DMS 273 (cell line): Measurements from ENCODE around the gene LIN28B.
A peak's percentile ranks its signal among the peaks of the same experiment; 100 is the strongest.

Source experiments
- DNase-seq: peaks from one replicate; lab custom pipeline; 2025; ENCODE audit not compliant: unreplicated experiment; lab: John Stamatoyannopoulos, UW

Gene LIN28B

DNA sequence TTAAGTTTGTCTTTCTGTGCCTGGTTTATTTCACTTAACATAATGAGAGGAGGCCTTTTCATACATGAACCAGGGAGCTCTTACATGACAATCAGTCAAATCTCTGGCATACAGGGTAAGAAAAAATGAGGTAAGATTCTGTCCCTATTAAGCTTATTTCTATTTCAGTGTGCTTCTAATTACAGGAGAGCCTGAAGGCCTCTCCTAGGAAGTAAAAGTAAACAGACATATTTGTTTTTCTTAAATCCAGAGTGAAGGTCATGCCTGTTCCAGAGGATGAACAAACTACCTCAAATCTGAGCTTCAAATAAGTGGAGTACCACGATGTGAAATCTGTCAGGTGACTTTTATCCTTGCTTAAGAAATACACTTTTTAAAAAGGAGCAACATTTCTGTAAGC lies 150.3 kb downstream of the LIN28B start:
- DNase-seq: no peak

DNA sequence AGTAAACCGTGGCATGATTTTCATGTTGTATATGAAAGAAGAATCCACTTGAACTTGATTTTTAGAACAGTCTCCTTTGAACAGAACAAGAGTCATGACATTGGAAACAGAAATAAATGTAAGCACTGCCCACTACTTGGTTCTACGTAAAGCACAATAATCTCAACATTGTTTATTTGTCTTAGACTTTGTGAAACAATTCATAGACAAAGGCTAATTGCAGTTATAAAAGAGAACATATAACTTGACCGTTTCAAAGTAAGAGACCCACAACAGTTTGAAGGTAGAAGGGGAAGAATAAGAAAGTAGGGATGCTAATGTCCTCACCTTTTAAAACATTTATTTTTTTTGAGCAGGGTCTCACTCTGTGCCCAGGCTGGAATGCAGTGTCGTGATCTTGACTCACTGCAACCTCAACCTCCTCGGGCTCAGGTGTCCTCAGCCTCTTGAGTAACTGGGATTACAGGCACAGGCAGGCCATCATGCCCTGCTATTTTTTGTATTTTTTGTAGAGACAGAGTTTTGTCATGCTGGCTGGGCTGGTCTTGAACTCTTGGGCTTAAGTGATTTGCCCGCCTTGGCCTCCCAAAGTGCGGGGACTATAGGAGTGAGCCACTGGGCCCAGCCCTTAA lies 151.8 kb downstream of the LIN28B start:
- no peak for DNase-seq

DNA sequence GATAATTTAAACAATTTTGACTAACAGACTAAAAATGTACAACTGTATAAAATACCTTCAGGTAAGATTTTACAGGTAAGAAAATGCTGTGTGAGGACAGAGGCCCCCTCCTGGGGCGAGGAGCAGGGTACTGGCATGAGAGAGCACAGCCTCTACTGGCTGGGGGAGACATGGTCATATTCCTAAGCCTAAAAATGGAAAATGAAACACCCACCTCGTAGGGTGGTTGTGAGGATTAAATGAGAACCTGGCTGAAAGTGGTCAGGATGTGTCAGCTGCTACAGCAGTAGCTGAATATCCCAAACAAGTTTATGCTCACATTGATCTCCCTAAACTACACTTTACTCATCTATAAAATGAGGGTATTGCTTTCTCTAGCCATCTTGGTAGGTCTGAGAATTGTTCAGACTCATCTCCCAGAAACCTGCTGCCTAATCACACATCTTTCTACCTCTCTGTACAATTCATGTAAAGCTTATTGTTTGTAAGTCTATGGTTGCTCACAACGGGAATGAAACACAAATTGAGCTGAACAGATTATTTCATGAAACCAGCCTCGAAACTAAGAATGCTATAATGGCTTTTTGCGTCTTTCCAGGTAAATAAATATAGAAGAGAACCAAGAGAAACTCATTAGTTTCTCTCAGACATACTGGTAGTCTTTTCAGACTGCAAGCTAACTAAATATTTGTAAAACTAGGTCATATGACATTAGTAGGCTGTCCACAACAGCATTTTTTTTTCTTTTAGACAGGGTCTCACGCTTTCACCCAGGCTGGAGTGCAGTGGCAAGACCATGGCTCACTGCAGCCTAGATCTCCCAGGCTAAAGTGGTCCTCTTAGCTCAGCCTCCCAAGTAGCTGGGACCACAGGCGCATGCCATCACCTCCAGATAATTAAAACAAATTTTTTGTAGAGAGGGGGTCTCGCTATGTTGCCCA lies 153.3 kb downstream of the LIN28B start:
- no peak for DNase-seq

DNA sequence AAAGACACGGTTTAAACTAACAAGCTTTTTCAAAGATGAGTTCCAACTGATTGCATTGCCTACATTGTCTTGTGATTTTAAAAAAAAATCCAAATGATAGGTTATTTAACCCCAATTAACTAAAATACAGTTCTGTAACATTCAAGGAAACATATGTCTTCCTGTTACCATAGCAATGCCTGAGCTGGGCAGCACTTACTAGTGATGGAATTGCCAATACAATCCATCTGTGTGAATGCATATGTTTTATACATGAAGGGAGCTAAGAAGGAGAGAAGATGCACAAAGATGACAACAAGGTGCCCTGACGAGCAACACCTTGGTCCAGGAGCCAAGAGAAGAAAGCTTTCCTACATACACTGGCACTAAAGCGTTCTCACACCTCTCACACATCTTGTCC lies 154.2 kb downstream of the LIN28B start:
- DNase-seq: no peak

DNA sequence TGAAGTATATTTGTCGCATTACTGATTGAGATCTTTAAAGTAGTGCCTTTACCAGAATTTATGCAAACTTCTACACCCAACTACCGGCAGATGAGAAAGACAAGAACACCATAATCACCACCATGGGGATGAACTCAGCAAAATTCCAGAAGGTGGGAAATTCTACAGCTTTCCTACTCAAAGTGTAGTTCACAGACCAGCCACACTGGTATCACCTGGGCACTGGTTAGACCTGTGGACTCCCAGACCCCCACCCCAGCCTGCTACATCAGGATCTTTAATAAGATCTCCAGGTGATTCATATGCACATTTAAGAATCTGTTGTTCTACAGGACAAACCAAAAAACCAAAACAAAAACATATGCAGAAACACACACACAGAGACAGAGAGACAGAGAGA lies 155.0 kb downstream of the LIN28B start:
- DNase-seq: no peak

DNA sequence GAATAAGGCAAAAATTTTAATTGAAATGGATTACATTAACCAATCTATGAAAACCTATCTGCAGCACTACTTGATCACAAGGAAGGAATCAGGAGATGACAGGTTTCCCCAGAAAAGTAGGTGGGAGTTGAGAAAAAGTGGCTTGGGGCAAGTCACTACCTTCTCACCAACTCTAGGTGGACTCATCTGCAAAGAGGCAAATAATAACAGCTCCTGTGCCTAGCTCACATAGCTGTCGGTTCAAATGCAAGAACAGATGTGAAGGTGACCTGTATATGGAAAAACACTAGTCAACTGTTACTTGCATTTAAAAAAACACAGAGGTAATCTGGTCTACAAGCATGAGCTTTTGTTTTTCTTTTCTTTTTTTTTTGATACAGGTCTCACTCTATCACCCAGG lies 155.7 kb downstream of the LIN28B start:
- peak; percentile 26 for DNase-seq

DNA sequence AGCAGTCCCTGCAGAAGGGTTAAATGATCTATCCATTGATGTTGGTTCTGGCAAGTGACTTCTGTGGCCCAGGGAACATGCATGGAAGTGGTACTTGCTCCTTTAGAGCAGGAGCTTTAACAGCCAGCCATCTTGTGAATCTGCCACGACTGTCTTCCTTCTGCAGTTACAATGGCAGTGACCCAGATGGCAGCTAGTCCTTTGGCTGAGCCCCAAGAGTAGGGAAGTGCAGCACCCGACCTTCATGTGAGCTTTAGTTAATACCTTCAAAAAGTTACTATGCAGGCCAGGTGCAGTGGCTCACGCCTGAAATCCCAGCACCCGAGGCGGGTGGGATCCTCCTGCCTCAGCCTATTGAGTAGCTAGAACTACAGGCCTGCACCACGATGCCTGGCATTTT lies 156.5 kb downstream of the LIN28B start:
- DNase-seq: peak; percentile 6

DNA sequence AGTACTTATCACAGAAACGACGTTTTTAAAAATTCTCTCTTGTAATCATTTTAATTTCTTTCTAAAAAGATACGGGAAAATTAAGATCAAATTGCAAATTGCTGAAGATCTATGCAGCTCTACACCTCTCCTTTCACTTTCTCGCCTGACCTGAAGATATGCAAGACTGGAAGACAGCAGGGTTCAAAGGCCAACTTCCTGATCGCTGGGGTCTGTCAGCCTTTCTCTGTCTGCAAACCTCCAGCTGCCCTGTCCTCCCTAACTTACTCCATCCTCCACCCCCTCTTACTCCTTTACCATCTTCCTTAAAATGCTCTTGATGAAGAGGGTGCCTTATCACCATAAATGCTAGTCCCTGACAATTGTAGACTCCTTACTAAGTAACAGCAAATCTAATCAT lies 159.2 kb downstream of the LIN28B start:
- DNase-seq: no peak

DNA sequence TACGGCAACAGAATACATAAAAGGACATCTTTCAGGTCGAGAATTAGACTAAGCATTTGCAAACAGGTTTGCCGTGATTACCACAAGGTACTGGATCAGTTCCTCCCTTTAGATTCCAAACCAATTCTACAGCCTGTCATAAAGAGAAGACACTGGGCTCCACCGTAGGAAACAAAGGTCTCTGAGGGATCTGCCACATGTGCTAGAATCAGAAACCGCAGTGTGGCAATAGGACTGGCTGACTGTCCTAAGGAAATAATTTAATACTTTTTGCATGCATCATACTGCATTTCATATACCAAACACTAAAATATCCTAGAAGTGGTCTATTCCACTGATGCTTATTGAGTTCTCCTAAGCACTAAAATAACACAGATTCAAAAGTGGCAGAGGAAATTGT lies 163.7 kb downstream of the LIN28B start:
- DNase-seq: no peak

DNA sequence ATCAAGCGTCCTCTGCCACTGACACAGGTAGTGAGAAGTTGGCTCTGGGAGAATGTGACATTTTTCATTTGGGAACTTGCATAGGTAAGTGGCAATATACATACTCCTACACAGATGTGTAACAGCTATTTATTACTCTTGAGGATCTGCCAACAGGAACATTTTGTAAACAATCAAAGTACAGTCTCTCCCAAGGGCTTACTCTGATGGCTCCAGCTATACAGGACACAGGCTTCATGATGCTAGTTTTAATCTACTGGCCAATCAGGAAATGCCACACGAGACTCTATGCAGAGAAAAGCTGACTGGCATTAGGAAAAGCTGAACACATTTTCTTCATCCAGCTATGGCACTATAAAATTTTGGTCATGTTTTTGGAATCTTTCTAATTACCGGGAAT lies 165.1 kb downstream of the LIN28B start:
- DNase-seq: peak; percentile 25

DNA sequence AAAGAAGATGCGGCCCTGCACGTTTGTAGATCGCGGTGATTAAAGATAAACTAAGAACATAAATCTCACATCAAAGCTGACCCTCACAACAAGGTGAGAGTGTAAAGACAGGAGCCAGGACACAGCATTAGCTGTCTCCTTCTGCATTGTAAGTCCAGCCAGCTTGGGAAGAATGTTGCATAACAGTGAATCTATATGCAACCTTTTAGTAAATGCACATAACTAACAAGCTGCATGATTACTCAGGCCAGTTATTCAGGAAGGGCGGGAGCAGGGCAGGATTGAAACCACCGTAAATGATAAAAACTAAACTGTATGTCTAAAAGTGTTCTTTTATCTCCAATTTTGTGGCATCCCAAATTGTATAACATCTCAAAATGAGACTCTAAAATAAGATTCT lies 165.8 kb downstream of the LIN28B start:
- no peak for DNase-seq
